GM10248 (cell line): ENCODE measurements around the gene APOL5.
A peak's percentile ranks its signal among the peaks of the same experiment; 100 is the strongest.

Source experiments
- CTCF ChIA-PET: fragments of 300-600 bp; sonication (Branson Sonifier 250); formaldehyde crosslinking; extraction: SDS; loops from one replicate; lab custom pipeline; 2021; ENCODE audit warnings: antibody characterized with exemption; lab: Yijun Ruan, JAX
- POLR2A ChIA-PET: fragments of 350-650 bp; sonication (Branson Sonifier 250); formaldehyde crosslinking; extraction: SDS; loops from one replicate; lab custom pipeline; 2020; ENCODE audit warnings: antibody characterized with exemption; lab: Yijun Ruan, JAX
- DNase-seq: peaks from one replicate; pipeline ENCODE4 v3.0.0; 2012; ENCODE audit errors: extremely low spot score
- TF ChIP-seq, protein P1 (sequence below): IDR thresholded peaks from 2 replicates; pipeline ENCODE4 v1.5.1; 2012; ENCODE audit warnings: mild to moderate bottlenecking, low read depth; ENCODE audit errors: extremely low read depth, missing control alignments, control extremely low read depth

APOL5 gene

DNA sequence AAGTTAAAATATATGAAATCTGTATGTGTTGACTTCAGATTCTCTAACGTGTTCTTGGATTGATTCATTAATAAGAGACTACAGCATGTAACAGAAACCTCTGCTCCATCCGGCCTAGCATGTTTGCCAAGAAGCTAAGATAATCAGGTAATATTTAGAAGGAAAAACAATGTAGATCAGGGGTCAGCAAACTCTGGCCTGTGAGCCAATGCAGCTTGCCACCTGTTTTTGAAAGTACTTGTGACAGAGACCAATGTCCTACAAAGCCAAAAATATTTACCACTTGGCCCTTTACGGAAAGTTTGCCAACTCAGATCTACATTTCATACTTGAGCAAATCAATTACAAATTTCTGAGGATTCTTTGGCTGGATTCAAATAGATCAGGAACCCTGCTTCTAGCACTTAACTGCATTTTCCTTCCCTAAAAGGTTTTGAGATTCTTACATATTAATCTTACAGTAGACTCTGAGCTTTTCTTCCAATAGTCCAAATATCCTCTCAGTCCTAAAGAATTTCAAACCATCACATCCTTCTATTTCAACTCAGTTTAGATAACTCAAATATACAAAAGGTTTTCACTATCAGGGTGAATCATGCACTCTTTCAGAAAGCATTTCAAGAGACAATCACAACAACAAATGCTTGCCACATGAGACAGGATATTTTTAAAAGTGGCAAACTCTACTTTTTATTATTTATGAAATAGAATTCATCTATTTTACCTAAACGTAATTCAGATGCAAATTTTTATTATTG is 29.5 kb downstream of the APOL5 start:
- ChIA-PET POLR2A (no interaction called here), CTCF (no interaction called here)
- TF ChIP-seq, protein P1, sequence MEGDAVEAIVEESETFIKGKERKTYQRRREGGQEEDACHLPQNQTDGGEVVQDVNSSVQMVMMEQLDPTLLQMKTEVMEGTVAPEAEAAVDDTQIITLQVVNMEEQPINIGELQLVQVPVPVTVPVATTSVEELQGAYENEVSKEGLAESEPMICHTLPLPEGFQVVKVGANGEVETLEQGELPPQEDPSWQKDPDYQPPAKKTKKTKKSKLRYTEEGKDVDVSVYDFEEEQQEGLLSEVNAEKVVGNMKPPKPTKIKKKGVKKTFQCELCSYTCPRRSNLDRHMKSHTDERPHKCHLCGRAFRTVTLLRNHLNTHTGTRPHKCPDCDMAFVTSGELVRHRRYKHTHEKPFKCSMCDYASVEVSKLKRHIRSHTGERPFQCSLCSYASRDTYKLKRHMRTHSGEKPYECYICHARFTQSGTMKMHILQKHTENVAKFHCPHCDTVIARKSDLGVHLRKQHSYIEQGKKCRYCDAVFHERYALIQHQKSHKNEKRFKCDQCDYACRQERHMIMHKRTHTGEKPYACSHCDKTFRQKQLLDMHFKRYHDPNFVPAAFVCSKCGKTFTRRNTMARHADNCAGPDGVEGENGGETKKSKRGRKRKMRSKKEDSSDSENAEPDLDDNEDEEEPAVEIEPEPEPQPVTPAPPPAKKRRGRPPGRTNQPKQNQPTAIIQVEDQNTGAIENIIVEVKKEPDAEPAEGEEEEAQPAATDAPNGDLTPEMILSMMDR: no peak
- DNase-seq: no peak

DNA sequence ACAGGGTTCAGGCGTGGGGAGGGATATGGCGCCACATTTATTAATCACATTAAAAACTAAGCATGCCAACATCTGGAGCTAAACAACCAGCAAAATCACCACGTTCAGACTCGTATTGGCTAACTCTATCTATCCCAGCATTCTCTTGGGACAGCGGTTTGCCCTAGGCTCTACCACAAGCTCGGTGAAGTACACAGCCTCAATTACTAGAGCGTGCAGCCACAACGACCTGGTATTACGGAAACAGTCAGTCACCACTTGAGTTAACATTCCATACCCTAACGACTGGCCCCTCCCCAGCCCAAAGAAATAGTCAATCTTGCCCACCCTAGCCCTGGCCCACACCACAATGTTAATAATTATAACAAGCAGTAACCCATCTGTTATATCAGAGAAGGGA is 32.1 kb downstream of the APOL5 start:
- TF ChIP-seq, protein P1: no peak
- ChIA-PET CTCF (interaction anchor here (0.8 kb wide), 1 partner anchor 122 kb away, joined by 3 read pairs; no protein-coding TSS in a partner anchor), POLR2A (no interaction called here)
- DNase-seq: peak; percentile 30

DNA sequence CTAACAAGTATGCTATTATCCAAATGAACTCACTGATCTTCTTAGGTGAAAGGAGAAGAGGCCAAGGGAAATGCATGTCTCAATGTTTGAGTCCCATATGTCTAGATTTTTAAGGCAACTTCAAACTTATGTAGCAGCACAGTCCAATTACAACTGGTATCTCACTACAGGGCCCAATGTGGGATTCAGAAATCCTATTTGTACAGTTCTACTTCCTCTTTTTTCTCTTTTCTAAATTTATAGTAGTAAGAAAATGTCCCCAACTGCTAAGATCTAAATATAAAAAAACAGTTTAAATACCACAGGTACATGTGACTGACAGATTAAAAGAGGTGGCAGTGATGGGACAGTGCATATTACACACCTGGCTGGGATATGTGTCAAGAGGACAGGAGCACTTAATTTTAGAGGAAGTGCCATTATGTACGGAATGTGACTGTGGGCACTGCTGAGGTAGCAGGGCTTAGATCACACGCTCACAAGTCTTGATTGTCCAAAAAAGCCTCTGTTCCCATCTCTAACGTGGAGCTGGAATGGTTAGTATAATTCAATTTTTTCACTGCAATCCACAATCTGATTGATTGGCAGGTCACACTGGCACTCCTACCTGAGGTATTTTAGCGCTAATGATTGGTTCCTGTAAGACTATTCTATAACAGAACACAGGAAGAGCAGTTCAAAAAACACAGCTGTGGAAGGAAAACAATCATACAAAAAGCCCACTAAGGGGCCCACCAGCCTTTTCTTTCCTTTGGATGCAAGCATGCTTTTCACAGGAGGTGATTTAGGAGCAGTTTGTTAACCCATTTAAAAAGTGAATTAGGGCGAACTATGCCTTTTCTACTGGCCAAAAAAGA is 34.6 kb downstream of the APOL5 start:
- POLR2A ChIA-PET: no interaction called here
- TF ChIP-seq, protein P1: no peak
- DNase-seq: no peak
- CTCF ChIA-PET: interaction anchor here (0.9 to 1.3 kb wide), 3 partner anchors 13 to 372 kb away, joined by 3 read pairs; no protein-coding TSS in a partner anchor

DNA sequence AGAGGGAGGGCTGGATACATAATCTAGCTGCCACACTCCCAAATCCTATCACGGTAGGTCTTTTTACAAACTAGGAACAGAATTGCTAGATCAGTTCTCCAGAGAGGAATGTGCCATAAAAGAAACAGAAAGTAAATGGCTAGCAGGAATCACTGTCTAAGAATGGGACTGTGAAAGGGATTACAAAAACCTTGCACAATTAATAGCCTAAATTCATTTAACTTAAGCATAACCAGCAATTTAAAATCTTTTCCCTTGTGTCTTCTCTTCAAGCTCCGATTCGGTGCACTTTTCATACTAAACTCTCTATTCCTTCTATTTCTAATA is 35.2 kb downstream of the APOL5 start:
- POLR2A ChIA-PET: no interaction called here
- TF ChIP-seq, protein P1: no peak
- CTCF ChIA-PET: interaction anchor here (1.0 kb wide), 1 partner anchor 371 kb away, joined by 3 read pairs; no protein-coding TSS in a partner anchor
- DNase-seq: no peak

DNA sequence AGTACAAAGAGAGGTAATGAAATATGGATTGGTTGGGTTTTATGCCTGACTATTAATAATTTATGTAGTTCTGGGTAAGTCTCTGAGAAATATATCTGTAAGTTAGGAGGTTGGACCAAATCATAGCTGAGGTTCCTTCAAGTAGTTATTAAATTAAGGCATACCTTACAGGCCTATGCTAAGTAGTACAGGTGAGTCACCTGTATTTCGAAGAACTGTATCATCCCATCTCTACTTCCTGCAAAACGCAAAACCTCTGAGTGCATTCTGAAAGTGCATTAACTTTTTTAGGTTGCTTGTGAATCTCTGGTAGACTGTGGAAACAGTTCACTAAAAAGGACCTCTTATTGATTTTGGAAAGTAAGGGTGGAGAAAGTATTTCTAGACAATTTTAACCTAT is 37.1 kb downstream of the APOL5 start:
- CTCF ChIA-PET: no interaction called here
- POLR2A ChIA-PET: no interaction called here
- no peak for DNase-seq
- TF ChIP-seq, protein P1: no peak

DNA sequence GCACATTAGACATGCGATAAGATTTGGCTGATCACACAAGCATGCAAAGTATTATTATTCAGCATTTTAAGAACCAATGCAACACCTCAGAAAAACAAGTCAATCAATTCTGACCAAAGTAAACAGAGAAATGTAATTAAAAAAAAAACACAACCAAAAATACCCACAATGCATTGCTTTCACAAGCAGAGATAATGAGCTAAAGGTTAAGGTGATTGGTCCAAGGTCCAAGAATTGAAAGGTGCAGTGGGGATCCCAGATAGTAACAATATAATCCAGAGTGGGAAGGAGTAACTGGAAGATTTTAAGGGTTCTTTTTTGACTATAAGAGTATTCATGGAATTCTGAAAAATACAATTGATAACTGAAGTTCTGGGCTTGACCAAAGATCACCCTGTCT is 39.0 kb downstream of the APOL5 start:
- TF ChIP-seq, protein P1: no peak
- ChIA-PET POLR2A (no interaction called here), CTCF (interaction anchor here (1.8 kb wide), 1 partner anchor 10 kb away, joined by 5 read pairs; no protein-coding TSS in a partner anchor)
- no peak for DNase-seq
